ENCODE data around the gene BAZ2B. TPM values are rescaled to one million over a fixed set of nuclear protein-coding genes. Genes with fewer than 3 reads are reported as not detected.

The BAZ2B gene
- total RNA-seq, 6 donors from 2014 or later = 59.4 to 233 (median 103) TPM

GRCh38 chr2:159614534-159615366, 1.6 kb downstream of the BAZ2B start:
- no peaks in the 10 kb centered on the region for H3K9me3 ChIP-seq
- peak overlapping the region; percentile 94 to 99 (median 98) for H3K27ac ChIP-seq
- ATAC-seq (ENCODE audit: low FRiP score in 2 of 2) (peak; percentile 79 to 86), DNase-seq (no peak)
- H3K27me3 ChIP-seq = no peaks in the 10 kb centered on the region
- TF ChIP-seq POLR2A (IDR thresholded peaks at IDR 0.05) = no peak
- TF ChIP-seq CTCF (IDR thresholded peaks at IDR 0.05) = no peak
- TF ChIP-seq POLR2AphosphoS5 (IDR thresholded peaks at IDR 0.05) = no peak
- no peak for TF ChIP-seq EP300 (IDR thresholded peaks at IDR 0.05)
- H3K36me3 ChIP-seq = no peaks in the 10 kb centered on the region
- peaks cover 27 to 28% (median 27%) of the 10 kb centered on the region in 4 donors for H3K4me1 ChIP-seq
- peak overlapping the region; percentile 31 to 75 (median 59) for H3K4me3 ChIP-seq
- 2 to 3% methylated on average over 16 of the region's 16 CpGs for WGBS, 2 donors

DNA sequence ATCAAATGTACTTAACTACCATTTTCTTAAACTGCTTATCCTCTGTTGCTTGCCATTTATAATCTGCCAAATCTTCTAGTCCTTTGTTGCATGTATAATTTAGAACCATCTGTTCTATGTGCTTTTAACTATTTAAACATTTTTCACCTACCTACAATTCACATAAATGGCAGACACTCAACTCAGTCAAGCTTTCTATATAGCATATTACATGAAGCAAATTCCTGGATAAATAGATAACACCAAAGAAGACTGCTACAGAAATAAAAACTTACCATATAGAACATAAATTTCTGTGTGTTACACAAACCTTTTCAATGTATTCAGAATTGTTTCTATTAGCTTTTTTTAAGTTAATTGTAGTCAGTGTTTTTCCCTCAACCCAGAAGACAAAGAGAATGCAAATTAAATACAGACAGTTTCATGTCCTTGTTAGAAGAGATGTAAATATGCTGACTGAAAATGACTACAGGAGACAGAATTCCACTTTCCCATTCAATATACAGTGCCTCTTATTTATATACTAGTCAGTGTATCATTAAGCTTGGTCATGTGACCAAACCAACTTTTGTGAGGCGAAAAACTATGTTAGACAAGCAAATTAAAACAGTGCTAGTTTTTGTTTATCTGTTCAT, 2.6 kb downstream of the BAZ2B start:
- H3K9me3 ChIP-seq = no peaks in the 10 kb centered on the region
- no peak for TF ChIP-seq EP300 (IDR thresholded peaks at IDR 0.05)
- no peak for TF ChIP-seq POLR2AphosphoS5 (IDR thresholded peaks at IDR 0.05)
- TF ChIP-seq CTCF (IDR thresholded peaks at IDR 0.05) = no peak
- no peak for TF ChIP-seq POLR2A (IDR thresholded peaks at IDR 0.05)
- H3K4me3 ChIP-seq = peak overlapping the region; percentile 7 to 75 (median 59)
- ATAC-seq (ENCODE audit: low FRiP score in 2 of 2) (no peak), DNase-seq (no peak)
- H3K27ac ChIP-seq = peak overlapping the region; percentile 94 to 99 (median 98)
- WGBS, 2 donors = 6 to 12% methylated on average over 1 of the region's 1 CpG
- H3K4me1 ChIP-seq = peaks cover 29 to 35% (median 32%) of the 10 kb centered on the region in 4 donors
- no peaks in the 10 kb centered on the region for H3K36me3 ChIP-seq
- no peaks in the 10 kb centered on the region for H3K27me3 ChIP-seq

GRCh38 chr2:159613091-159613490, 3.3 kb downstream of the BAZ2B start:
- DNase-seq (no peak), ATAC-seq (ENCODE audit: low FRiP score in 2 of 2) (no peak)
- WGBS, 2 donors = 37 to 38% methylated on average over 1 of the region's 1 CpG
- TF ChIP-seq POLR2A (IDR thresholded peaks at IDR 0.05) = no peak
- no peak for TF ChIP-seq POLR2AphosphoS5 (IDR thresholded peaks at IDR 0.05)
- TF ChIP-seq CTCF (IDR thresholded peaks at IDR 0.05) = no peak
- TF ChIP-seq EP300 (IDR thresholded peaks at IDR 0.05) = no peak
- Histone ChIP-seq H3K4me1 (peaks cover 27 to 41% (median 33%) of the 10 kb centered on the region in 4 donors), H3K9me3 (no peaks in the 10 kb centered on the region), H3K4me3 (peak overlapping the region in 2 of 4 donors; percentile 69 to 75), H3K36me3 (no peaks in the 10 kb centered on the region), H3K27ac (peak overlapping the region; percentile 94 to 99 (median 98)), H3K27me3 (no peaks in the 10 kb centered on the region)

- DNase-seq (no peak), ATAC-seq (ENCODE audit: low FRiP score in 2 of 2) (no peak)
- Histone ChIP-seq H3K36me3 (no peaks in the 10 kb centered on the region), H3K9me3 (no peaks in the 10 kb centered on the region), H3K4me1 (peaks cover 21 to 43% (median 27%) of the 10 kb centered on the region in 4 donors), H3K4me3 (no peak overlapping the region), H3K27me3 (no peaks in the 10 kb centered on the region), H3K27ac (peak overlapping the region; percentile 19 to 98 (median 96))
- no peak for TF ChIP-seq EP300 (IDR thresholded peaks at IDR 0.05)
- WGBS, 2 donors = 56 to 63% methylated on average over 1 of the region's 1 CpG
Observed at GRCh38 chr2:159612255-159612901, 4.0 kb downstream of the BAZ2B start.
